Tibial nerve (tissue), 4 donors: ENCODE measurements around the gene LYPD8. TPM values are rescaled to one million over a fixed set of nuclear protein-coding genes. Genes with fewer than 3 reads are reported as not detected.

Source experiments
- DNase-seq, 2 donors: peaks; one replicate each; pipeline ENCODE4 v3.0.0-alpha.2; 2019; ENCODE audit warnings: low spot score in 2 of 2
- H3K27ac ChIP-seq, 4 donors: fragments of 200-600 bp; sonication (generic) in 3 of 4; one replicate each; pipeline ENCODE4 v1.5.1; 2017 to 2019; ENCODE audit warnings: mild to moderate bottlenecking in 1 of 4
- H3K27me3 ChIP-seq, 2 donors: fragments of 200-600 bp; sonication (generic) in 1 of 2; one replicate each; pipeline versions ENCODE4 v1.5.1 to v1.6.0; 2017 to 2019
- H3K36me3 ChIP-seq, 3 donors: fragments of 200-600 bp; sonication (generic); one replicate each; pipeline ENCODE4 v1.5.1; 2018 to 2019
- H3K4me1 ChIP-seq, 4 donors: fragments of 200-600 bp; sonication (generic) in 3 of 4; one replicate each; pipeline ENCODE4 v1.5.1; 2017 to 2019
- H3K4me3 ChIP-seq, 4 donors: fragments of 200-600 bp; sonication (generic) in 3 of 4; one replicate each; pipeline ENCODE4 v1.5.1; 2017 to 2019; ENCODE audit warnings: mild to moderate bottlenecking in 1 of 4, moderate library complexity in 1 of 4
- H3K9me3 ChIP-seq, 4 donors: fragments of 200-600 bp; sonication (generic) in 3 of 4; one replicate each; pipeline ENCODE4 v1.5.1; 2017 to 2019
- EP300 ChIP-seq, 2 donors: sonication (generic); formaldehyde crosslinking; IDR thresholded peaks; one replicate each; pipeline ENCODE4 v1.6.1; 2017; ENCODE audit warnings: antibody characterized with exemption in 2 of 2, mild to moderate bottlenecking in 1 of 2
- POLR2A ChIP-seq, 2 donors: fragments of 450-650 bp; IDR thresholded peaks; one replicate each; pipeline ENCODE4 v1.6.1; 2017; ENCODE audit warnings: antibody characterized with exemption in 2 of 2, mild to moderate bottlenecking in 2 of 2, moderate library complexity in 2 of 2
- WGBS, 2 donors: methylation state at CpG; one replicate each; pipeline ENCODE4 v1.1.5; 2018; 5-methylcytosine and 5-hydroxymethylcytosine counted together
- total RNA-seq, 4 donors: library from RNA; depleted of rRNA; stranded (reverse); fragments of >200 nt; gene quantifications; one replicate each; pipeline ENCODE4 v1.1.0, GENCODE V29; 2016
- TF ChIP-seq, protein P1 (sequence below), 5 experiments: fragments of 200-600 bp in 3 of 5; fragments of 450-650 bp in 2 of 5; sonication (generic) in 3 of 5; IDR thresholded peaks; one replicate each; pipeline ENCODE4 v1.5.1; 2016 to 2019; ENCODE audit warnings: antibody characterized with exemption in 5 of 5, mild to moderate bottlenecking in 3 of 5, moderate library complexity in 2 of 5

Gene LYPD8
- total RNA-seq, 4 donors from 2014 or later = not detected

DNA sequence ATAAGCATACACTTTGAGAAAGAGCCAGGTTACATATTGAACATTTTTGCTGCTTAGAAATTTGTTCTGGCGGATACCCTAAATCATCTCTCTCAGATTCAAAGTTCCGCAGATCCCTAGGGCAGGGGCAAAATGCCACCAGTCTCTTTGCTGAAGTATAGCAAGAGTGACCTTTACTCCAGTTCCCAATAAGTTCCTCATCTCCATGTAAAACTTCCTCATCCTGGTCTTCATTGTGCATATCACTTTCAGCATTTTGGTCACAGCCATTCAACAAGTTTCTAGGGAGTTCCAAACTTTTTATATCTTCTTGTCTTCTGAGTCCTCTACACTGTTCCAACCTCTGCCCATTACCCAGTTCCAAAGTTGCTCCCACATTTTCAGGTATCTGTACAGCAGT, 23.3 kb upstream of the LYPD8 start:
- Histone ChIP-seq H3K4me3 (no peak overlapping the region), H3K27ac (no peak overlapping the region), H3K36me3 (no peaks in the 10 kb centered on the region), H3K4me1 (no peaks in the 10 kb centered on the region), H3K9me3 (peaks cover 0 to 36% (median 0%) of the 10 kb centered on the region in 4 donors), H3K27me3 (no peaks in the 10 kb centered on the region)
- WGBS, 2 donors = 84 to 86% methylated on average over 2 of the region's 2 CpGs
- TF ChIP-seq EP300 (IDR thresholded peaks at IDR 0.05) (no peak), POLR2A (IDR thresholded peaks at IDR 0.05) (no peak)
- TF ChIP-seq, protein P1, sequence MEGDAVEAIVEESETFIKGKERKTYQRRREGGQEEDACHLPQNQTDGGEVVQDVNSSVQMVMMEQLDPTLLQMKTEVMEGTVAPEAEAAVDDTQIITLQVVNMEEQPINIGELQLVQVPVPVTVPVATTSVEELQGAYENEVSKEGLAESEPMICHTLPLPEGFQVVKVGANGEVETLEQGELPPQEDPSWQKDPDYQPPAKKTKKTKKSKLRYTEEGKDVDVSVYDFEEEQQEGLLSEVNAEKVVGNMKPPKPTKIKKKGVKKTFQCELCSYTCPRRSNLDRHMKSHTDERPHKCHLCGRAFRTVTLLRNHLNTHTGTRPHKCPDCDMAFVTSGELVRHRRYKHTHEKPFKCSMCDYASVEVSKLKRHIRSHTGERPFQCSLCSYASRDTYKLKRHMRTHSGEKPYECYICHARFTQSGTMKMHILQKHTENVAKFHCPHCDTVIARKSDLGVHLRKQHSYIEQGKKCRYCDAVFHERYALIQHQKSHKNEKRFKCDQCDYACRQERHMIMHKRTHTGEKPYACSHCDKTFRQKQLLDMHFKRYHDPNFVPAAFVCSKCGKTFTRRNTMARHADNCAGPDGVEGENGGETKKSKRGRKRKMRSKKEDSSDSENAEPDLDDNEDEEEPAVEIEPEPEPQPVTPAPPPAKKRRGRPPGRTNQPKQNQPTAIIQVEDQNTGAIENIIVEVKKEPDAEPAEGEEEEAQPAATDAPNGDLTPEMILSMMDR (IDR thresholded peaks at IDR 0.05) = no peak
- DNase-seq = no peak

DNA sequence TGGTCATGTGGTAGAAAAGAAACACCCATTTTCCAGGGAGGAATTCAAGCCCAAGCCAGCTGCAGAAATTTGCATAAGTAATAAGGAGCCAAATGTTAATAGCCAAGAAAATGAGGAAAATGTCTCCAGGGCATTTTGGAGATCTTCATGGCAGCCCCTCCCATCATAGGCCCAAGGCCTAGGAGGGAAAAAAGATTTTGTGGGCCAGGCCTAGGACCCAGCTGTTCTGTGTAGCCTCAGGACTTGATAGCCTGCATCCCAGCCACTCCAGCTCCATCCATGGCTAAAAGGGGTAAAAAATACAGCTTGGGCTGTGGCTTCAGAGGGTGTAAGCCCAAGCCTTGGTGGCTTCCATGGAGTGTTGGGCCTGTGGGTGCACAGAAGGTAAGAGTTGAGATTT, 21.4 kb upstream of the LYPD8 start:
- H3K4me3 ChIP-seq = no peak overlapping the region
- peaks cover 0 to 36% (median 0%) of the 10 kb centered on the region in 4 donors for H3K9me3 ChIP-seq
- no peak for DNase-seq
- H3K36me3 ChIP-seq = no peaks in the 10 kb centered on the region
- no peaks in the 10 kb centered on the region for H3K4me1 ChIP-seq
- no peaks in the 10 kb centered on the region for H3K27me3 ChIP-seq
- no peak overlapping the region for H3K27ac ChIP-seq
- TF ChIP-seq, protein P1 (IDR thresholded peaks at IDR 0.05) = no peak
- no peak for TF ChIP-seq POLR2A (IDR thresholded peaks at IDR 0.05)
- TF ChIP-seq EP300 (IDR thresholded peaks at IDR 0.05) = no peak

DNA sequence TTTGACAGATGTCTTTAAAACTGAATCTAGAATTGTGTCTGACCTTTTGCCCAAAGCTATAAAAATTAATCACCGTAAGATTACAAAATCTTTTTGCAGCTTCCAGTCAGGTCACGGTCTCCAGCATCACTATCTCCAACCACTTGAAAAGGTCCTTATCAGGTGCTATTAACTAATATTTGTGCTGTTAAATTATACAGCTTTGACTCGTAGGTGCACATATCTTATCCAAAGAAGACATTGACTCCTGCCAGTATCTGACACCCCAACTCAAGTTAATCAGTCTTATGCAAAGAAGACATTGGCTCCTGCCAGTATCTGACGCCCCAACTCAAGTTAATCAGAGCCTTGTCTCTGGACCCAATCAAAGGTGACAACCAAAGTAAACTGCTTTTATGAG, 19.9 kb upstream of the LYPD8 start:
- H3K27me3 ChIP-seq = no peaks in the 10 kb centered on the region
- WGBS, 2 donors = 78 to 79% methylated on average over 4 of the region's 4 CpGs
- no peak for TF ChIP-seq EP300 (IDR thresholded peaks at IDR 0.05)
- TF ChIP-seq, protein P1 (IDR thresholded peaks at IDR 0.05) = no peak
- no peak for TF ChIP-seq POLR2A (IDR thresholded peaks at IDR 0.05)
- H3K4me1 ChIP-seq = no peaks in the 10 kb centered on the region
- no peak for DNase-seq
- H3K36me3 ChIP-seq = no peaks in the 10 kb centered on the region
- H3K9me3 ChIP-seq = peaks cover 0 to 26% (median 0%) of the 10 kb centered on the region in 4 donors
- no peak overlapping the region for H3K27ac ChIP-seq
- H3K4me3 ChIP-seq = no peak overlapping the region

DNA sequence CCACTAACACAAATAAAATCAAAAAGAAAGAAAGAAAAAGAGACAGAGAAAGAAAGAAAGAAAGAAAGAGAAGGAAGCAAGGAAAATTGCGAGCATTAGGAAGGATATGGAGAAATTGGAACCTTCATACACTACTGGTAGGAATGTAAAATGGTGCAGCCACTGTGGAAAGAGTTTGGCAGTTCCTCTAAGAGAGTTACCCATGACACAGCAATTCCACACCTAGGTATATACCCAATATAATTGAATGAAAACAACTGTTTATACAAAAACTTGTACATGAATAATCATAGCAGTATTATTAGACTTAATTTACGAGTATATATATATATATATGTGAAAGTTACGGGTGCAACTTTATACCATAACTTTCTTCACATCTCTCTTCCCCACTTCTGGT, 4.1 kb upstream of the LYPD8 start:
- Histone ChIP-seq H3K27ac (no peak overlapping the region), H3K36me3 (no peaks in the 10 kb centered on the region), H3K4me1 (no peaks in the 10 kb centered on the region), H3K4me3 (no peak overlapping the region), H3K9me3 (peaks cover 0 to 13% (median 0%) of the 10 kb centered on the region in 4 donors), H3K27me3 (no peaks in the 10 kb centered on the region)
- WGBS, 2 donors = 77 to 84% methylated on average over 3 of the region's 3 CpGs
- DNase-seq = no peak
- TF ChIP-seq, protein P1 (IDR thresholded peaks at IDR 0.05) = no peak
- TF ChIP-seq EP300 (IDR thresholded peaks at IDR 0.05) (no peak), POLR2A (IDR thresholded peaks at IDR 0.05) (no peak)

DNA sequence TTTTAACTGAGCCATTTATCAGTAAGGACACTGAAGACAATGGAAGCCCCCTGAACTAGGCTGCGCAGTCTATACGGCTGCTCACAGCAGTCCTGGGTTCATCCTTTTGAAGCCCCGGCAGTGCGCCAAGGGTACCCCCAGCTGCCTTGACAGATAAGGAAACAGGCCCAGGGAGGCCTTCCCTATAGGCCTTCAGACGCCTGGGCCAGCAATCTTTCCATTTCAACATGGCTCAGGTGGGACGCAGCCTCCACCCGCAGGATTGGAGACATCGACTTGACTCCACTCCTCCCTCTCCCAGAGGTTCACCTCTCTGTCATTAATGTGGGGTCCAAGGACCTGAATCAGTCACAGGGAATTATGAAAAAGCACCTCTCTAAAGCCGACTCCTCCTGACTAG, 2.8 kb upstream of the LYPD8 start:
- TF ChIP-seq EP300 (IDR thresholded peaks at IDR 0.05) = no peak
- no peak for TF ChIP-seq POLR2A (IDR thresholded peaks at IDR 0.05)
- TF ChIP-seq, protein P1 (IDR thresholded peaks at IDR 0.05) = no peak
- no peak overlapping the region for H3K27ac ChIP-seq
- 89 to 92% methylated on average over 9 of the region's 9 CpGs for WGBS, 2 donors
- H3K9me3 ChIP-seq = peaks cover 0 to 13% (median 0%) of the 10 kb centered on the region in 4 donors
- no peak for DNase-seq
- H3K4me1 ChIP-seq = no peaks in the 10 kb centered on the region
- no peak overlapping the region for H3K4me3 ChIP-seq
- H3K27me3 ChIP-seq = no peaks in the 10 kb centered on the region
- no peaks in the 10 kb centered on the region for H3K36me3 ChIP-seq
